Activated CD4-positive, alpha-beta T cell treated with anti-CD3 and anti-CD28 coated beads, Interleukin-2, amount 50 U/mL, for 1 hour (primary cell): ENCODE results near the gene MRAP2.

Experiments used
- DNase-seq: peaks from one replicate; pipeline ENCODE4 v3.0.0-alpha.2; 2020

MRAP2 gene

DNA sequence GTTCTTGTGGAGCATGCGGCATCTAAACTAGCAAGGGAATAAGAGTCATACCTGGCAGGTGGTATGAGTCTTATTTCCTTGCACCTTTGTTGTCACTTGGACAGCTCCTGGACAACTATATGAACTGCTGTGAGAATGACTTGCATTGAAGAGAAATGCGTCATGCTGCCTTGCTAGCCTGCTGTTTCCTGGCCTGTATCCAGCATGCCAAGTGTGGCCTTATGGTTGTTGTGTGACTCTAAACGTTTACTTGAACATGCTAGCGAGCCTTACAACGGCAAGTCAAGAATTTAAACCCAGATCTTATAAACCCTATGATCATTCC, 103.4 kb downstream of the MRAP2 start:
- no peak for DNase-seq

DNA sequence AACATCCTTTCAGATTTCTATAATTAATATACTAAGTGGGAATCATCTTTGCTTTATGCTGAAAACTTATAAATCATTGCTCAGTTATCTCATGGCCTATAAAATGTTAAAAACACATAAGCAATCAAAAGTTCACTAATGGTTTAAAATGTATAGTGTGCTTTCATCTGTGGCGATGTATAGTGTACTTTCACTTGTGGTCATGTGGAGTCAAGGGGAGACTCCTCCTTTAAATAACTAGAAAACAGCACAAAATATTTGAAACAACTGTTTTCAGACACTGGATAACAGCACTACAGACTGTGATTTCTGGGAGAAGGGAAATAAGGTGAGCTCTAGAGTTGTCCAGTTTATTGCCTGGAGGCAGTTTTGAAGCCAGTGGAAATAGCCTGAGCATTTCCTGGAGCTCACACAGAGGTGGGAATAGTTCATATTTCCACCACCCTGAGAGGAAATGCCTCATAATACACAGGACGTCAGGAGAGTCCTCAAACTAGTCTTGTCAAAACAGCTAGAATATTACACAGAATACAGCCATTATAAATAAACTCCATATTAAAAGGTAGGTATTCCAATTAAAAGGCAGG, 104.5 kb downstream of the MRAP2 start:
- DNase-seq = no peak

GRCh38 chr6:84139311-84139710, 105.7 kb downstream of the MRAP2 start:
- DNase-seq = no peak
